Measurements from ENCODE around the gene ANKRD10. TPM values are rescaled to one million over a fixed set of nuclear protein-coding genes. Genes with fewer than 3 reads are reported as not detected.

ANKRD10 gene
- total RNA-seq, 1 experiment from 2014 or later, result 219 TPM

DNA sequence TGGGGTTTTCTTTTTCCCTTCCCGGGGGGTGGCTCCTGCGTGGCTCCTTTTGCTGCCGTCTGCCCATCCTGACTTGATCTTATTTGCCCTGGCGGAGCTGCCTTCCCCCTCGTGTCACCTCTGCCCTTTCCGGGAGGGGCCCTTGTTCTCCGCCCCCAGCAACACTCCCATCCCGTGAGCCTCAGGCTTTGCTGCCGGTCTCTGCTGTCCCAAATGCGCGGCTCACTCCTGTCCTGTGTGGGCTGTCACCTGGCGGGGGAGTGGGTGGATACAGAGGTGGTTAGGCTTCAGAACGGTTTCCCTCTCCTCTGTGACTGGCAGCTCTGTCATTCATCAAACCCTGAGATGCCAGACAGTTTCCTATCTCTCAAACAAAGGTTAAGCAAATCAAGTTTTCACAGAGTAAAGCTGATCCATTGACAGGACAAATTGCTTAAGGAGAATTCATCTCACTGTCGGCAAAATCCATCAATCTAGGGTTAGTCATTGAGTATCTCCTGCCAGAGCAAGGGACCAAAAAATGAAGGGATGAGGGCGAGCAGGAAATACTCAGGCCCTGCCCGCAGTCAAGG lies 84.0 kb downstream of the ANKRD10 start:
- TF ChIP-seq, protein P1, sequence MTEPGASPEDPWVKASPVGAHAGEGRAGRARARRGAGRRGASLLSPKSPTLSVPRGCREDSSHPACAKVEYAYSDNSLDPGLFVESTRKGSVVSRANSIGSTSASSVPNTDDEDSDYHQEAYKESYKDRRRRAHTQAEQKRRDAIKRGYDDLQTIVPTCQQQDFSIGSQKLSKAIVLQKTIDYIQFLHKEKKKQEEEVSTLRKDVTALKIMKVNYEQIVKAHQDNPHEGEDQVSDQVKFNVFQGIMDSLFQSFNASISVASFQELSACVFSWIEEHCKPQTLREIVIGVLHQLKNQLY (CRISPR knock-in tag; IDR thresholded peaks at IDR 0.05), result no peak
- TF ChIP-seq, protein P2, sequence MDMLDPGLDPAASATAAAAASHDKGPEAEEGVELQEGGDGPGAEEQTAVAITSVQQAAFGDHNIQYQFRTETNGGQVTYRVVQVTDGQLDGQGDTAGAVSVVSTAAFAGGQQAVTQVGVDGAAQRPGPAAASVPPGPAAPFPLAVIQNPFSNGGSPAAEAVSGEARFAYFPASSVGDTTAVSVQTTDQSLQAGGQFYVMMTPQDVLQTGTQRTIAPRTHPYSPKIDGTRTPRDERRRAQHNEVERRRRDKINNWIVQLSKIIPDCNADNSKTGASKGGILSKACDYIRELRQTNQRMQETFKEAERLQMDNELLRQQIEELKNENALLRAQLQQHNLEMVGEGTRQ (CRISPR knock-in tag; IDR thresholded peaks at IDR 0.05), result no peak
- no peak for TF ChIP-seq ZNF416 (CRISPR knock-in tag; IDR thresholded peaks at IDR 0.05)
- TF ChIP-seq, protein P3, sequence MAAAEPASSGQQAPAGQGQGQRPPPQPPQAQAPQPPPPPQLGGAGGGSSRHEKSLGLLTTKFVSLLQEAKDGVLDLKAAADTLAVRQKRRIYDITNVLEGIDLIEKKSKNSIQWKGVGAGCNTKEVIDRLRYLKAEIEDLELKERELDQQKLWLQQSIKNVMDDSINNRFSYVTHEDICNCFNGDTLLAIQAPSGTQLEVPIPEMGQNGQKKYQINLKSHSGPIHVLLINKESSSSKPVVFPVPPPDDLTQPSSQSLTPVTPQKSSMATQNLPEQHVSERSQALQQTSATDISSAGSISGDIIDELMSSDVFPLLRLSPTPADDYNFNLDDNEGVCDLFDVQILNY (CRISPR knock-in tag; IDR thresholded peaks at IDR 0.05), result no peak
- Mint-ChIP-seq H3K4me1 (peaks cover 6% of the 10 kb centered on the region; the same call in 1 of the 2 replicates), H3K36me3 (no peaks in the 10 kb centered on the region), H3K27ac (no peak overlapping the region), H3K9me3 (peaks cover 10% of the 10 kb centered on the region), H3K27me3 (ENCODE audit: low read depth) (no peaks in the 10 kb centered on the region; the same call in 1 of the 2 replicates), H3K4me3 (no peak overlapping the region)
- POLR2A ChIA-PET, result no interaction called here
- ATAC-seq (no peak), DNase-seq (ENCODE audit: low spot score) (no peak)
- CTCF ChIA-PET, result interaction anchor here (1.0 kb wide), 1 partner anchor 150 kb away, joined by 3 read pairs; no protein-coding TSS in a partner anchor

DNA sequence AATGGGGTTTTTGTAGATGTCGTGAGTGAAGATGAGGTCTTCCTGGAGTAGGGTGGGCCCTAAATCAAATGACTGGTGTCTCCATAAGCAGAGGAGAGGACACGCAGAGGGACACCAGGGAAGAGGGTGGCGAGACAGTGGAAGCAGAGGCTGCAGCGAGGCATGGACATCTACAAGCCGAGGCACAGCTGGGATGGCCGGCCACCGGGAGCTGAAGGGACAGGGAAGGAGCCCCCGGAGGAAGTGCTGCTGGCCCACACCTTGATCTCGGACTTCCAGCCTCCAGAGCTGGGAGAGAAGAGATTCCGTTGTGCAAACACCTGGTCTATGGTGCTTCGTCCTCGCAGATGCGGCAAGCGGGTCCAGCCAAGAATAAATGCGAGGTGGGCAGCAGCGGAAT lies 84.5 kb downstream of the ANKRD10 start:
- CTCF ChIA-PET, result interaction anchor here (1.0 kb wide), 1 partner anchor 149 kb away, joined by 3 read pairs; no protein-coding TSS in a partner anchor
- Mint-ChIP-seq H3K4me3 (no peak overlapping the region), H3K4me1 (0 out of 2 replicates have a peak, but pooled peaks cover 2% of the 10 kb centered on the region), H3K27me3 (ENCODE audit: low read depth) (no peaks in the 10 kb centered on the region; the same call in 1 of the 2 replicates), H3K9me3 (peaks cover 10% of the 10 kb centered on the region), H3K36me3 (no peaks in the 10 kb centered on the region), H3K27ac (no peak overlapping the region)
- POLR2A ChIA-PET, result no interaction called here
- ATAC-seq (no peak), DNase-seq (ENCODE audit: low spot score) (no peak)
- TF ChIP-seq NFATC4 (CRISPR knock-in tag; IDR thresholded peaks at IDR 0.05) (no peak), SMAD4 (CRISPR knock-in tag; IDR thresholded peaks at IDR 0.05) (no peak), EMX1 (CRISPR knock-in tag; IDR thresholded peaks at IDR 0.05) (no peak), FOXP1 (CRISPR knock-in tag; IDR thresholded peaks at IDR 0.05; ENCODE audit: borderline replicate concordance) (no peak), RORB (CRISPR knock-in tag; IDR thresholded peaks at IDR 0.05) (no peak), ZNF219 (CRISPR knock-in tag; IDR thresholded peaks at IDR 0.05; ENCODE audit: borderline replicate concordance) (no peak), CBFB (CRISPR knock-in tag; IDR thresholded peaks at IDR 0.05; ENCODE audit: low read depth) (no peak)
- TF ChIP-seq, protein P4, sequence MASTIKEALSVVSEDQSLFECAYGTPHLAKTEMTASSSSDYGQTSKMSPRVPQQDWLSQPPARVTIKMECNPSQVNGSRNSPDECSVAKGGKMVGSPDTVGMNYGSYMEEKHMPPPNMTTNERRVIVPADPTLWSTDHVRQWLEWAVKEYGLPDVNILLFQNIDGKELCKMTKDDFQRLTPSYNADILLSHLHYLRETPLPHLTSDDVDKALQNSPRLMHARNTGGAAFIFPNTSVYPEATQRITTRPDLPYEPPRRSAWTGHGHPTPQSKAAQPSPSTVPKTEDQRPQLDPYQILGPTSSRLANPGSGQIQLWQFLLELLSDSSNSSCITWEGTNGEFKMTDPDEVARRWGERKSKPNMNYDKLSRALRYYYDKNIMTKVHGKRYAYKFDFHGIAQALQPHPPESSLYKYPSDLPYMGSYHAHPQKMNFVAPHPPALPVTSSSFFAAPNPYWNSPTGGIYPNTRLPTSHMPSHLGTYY (CRISPR knock-in tag; IDR thresholded peaks at IDR 0.05), result no peak
- TF ChIP-seq, protein P5, sequence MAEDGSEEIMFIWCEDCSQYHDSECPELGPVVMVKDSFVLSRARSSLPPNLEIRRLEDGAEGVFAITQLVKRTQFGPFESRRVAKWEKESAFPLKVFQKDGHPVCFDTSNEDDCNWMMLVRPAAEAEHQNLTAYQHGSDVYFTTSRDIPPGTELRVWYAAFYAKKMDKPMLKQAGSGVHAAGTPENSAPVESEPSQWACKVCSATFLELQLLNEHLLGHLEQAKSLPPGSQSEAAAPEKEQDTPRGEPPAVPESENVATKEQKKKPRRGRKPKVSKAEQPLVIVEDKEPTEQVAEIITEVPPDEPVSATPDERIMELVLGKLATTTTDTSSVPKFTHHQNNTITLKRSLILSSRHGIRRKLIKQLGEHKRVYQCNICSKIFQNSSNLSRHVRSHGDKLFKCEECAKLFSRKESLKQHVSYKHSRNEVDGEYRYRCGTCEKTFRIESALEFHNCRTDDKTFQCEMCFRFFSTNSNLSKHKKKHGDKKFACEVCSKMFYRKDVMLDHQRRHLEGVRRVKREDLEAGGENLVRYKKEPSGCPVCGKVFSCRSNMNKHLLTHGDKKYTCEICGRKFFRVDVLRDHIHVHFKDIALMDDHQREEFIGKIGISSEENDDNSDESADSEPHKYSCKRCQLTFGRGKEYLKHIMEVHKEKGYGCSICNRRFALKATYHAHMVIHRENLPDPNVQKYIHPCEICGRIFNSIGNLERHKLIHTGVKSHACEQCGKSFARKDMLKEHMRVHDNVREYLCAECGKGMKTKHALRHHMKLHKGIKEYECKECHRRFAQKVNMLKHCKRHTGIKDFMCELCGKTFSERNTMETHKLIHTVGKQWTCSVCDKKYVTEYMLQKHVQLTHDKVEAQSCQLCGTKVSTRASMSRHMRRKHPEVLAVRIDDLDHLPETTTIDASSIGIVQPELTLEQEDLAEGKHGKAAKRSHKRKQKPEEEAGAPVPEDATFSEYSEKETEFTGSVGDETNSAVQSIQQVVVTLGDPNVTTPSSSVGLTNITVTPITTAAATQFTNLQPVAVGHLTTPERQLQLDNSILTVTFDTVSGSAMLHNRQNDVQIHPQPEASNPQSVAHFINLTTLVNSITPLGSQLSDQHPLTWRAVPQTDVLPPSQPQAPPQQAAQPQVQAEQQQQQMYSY (CRISPR knock-in tag; IDR thresholded peaks at IDR 0.05), result no peak
- TF ChIP-seq, protein P6, sequence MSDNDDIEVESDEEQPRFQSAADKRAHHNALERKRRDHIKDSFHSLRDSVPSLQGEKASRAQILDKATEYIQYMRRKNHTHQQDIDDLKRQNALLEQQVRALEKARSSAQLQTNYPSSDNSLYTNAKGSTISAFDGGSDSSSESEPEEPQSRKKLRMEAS (CRISPR knock-in tag; IDR thresholded peaks at IDR 0.05), result no peak
- TF ChIP-seq, protein P7, sequence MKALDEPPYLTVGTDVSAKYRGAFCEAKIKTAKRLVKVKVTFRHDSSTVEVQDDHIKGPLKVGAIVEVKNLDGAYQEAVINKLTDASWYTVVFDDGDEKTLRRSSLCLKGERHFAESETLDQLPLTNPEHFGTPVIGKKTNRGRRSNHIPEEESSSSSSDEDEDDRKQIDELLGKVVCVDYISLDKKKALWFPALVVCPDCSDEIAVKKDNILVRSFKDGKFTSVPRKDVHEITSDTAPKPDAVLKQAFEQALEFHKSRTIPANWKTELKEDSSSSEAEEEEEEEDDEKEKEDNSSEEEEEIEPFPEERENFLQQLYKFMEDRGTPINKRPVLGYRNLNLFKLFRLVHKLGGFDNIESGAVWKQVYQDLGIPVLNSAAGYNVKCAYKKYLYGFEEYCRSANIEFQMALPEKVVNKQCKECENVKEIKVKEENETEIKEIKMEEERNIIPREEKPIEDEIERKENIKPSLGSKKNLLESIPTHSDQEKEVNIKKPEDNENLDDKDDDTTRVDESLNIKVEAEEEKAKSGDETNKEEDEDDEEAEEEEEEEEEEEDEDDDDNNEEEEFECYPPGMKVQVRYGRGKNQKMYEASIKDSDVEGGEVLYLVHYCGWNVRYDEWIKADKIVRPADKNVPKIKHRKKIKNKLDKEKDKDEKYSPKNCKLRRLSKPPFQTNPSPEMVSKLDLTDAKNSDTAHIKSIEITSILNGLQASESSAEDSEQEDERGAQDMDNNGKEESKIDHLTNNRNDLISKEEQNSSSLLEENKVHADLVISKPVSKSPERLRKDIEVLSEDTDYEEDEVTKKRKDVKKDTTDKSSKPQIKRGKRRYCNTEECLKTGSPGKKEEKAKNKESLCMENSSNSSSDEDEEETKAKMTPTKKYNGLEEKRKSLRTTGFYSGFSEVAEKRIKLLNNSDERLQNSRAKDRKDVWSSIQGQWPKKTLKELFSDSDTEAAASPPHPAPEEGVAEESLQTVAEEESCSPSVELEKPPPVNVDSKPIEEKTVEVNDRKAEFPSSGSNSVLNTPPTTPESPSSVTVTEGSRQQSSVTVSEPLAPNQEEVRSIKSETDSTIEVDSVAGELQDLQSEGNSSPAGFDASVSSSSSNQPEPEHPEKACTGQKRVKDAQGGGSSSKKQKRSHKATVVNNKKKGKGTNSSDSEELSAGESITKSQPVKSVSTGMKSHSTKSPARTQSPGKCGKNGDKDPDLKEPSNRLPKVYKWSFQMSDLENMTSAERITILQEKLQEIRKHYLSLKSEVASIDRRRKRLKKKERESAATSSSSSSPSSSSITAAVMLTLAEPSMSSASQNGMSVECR (CRISPR knock-in tag; IDR thresholded peaks at IDR 0.05; ENCODE audit: borderline replicate concordance), result no peak
- TF ChIP-seq, protein P8, sequence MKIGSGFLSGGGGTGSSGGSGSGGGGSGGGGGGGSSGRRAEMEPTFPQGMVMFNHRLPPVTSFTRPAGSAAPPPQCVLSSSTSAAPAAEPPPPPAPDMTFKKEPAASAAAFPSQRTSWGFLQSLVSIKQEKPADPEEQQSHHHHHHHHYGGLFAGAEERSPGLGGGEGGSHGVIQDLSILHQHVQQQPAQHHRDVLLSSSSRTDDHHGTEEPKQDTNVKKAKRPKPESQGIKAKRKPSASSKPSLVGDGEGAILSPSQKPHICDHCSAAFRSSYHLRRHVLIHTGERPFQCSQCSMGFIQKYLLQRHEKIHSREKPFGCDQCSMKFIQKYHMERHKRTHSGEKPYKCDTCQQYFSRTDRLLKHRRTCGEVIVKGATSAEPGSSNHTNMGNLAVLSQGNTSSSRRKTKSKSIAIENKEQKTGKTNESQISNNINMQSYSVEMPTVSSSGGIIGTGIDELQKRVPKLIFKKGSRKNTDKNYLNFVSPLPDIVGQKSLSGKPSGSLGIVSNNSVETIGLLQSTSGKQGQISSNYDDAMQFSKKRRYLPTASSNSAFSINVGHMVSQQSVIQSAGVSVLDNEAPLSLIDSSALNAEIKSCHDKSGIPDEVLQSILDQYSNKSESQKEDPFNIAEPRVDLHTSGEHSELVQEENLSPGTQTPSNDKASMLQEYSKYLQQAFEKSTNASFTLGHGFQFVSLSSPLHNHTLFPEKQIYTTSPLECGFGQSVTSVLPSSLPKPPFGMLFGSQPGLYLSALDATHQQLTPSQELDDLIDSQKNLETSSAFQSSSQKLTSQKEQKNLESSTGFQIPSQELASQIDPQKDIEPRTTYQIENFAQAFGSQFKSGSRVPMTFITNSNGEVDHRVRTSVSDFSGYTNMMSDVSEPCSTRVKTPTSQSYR (CRISPR knock-in tag; IDR thresholded peaks at IDR 0.05), result no peak
- TF ChIP-seq, protein P9, sequence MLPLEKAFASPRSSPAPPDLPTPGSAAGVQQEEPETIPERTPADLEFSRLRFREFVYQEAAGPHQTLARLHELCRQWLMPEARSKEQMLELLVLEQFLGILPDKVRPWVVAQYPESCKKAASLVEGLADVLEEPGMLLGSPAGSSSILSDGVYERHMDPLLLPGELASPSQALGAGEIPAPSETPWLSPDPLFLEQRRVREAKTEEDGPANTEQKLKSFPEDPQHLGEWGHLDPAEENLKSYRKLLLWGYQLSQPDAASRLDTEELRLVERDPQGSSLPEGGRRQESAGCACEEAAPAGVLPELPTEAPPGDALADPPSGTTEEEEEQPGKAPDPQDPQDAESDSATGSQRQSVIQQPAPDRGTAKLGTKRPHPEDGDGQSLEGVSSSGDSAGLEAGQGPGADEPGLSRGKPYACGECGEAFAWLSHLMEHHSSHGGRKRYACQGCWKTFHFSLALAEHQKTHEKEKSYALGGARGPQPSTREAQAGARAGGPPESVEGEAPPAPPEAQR (CRISPR knock-in tag; IDR thresholded peaks at IDR 0.05), result no peak
